IMR-90 (cell line): ENCODE data around the gene PRDM1. TPM values are rescaled to one million over a fixed set of nuclear protein-coding genes. Genes with fewer than 3 reads are reported as not detected.
A peak's percentile ranks its signal among the peaks of the same experiment; 100 is the strongest.

ENCODE experiments used
- ATAC-seq: fragments of 200-7000 bp; cut with Tn5 transposase; 2 replicates; pipeline ENCODE4 v1.9.1; 2020; ENCODE audit warnings: low read depth, mild to moderate bottlenecking, moderate library complexity
- BruUV-seq: library from RNA; stranded (reverse); fragments of 400-500 nt; replicated peaks from 2 replicates; lab custom pipeline; 2021; lab: Mats Ljungman, UMichigan
- CTCF ChIA-PET: fragments of 300-600 bp; formaldehyde crosslinking; extraction: SDS; loops from one replicate; lab custom pipeline; 2021; ENCODE audit warnings: antibody characterized with exemption; lab: Yijun Ruan, JAX
- POLR2A ChIA-PET: fragments of 300-600 bp; sonication (Branson Sonifier 250); formaldehyde crosslinking; loops from one replicate; lab custom pipeline; 2022; ENCODE audit warnings: antibody characterized with exemption; ENCODE audit not compliant: unreplicated experiment; lab: Charles Lee
- DNase-seq: peaks from one replicate; pipeline ENCODE4 v3.0.0; 2013
- H2AFZ ChIP-seq: replicated peaks from 2 replicates; pipeline ENCODE3; 2013; ENCODE audit warnings: low read length, mild to moderate bottlenecking; ENCODE audit not compliant: poor library complexity
- H2AK5ac ChIP-seq: 2 replicates; pipeline ENCODE4 v1.6.1; 2013; ENCODE audit warnings: low read depth, low read length, inconsistent platforms
- H2AK9ac ChIP-seq: replicated peaks from 2 replicates; pipeline ENCODE3; 2013; ENCODE audit warnings: mild to moderate bottlenecking, low read depth, low read length, moderate library complexity; ENCODE audit not compliant: poor library complexity
- H2BK120ac ChIP-seq: 2 replicates; pipeline ENCODE4 v1.6.1; 2013; ENCODE audit warnings: low read depth, low read length, inconsistent platforms
- H2BK15ac ChIP-seq: 3 replicates; pipeline ENCODE4 v1.6.1; 2013; ENCODE audit warnings: low read depth, low read length, inconsistent platforms
- H2BK20ac ChIP-seq: 2 replicates; pipeline ENCODE4 v1.6.1; 2013; ENCODE audit warnings: low read depth, mild to moderate bottlenecking, inconsistent platforms, low read length, moderate library complexity
- H2BK5ac ChIP-seq: 2 replicates; pipeline ENCODE4 v1.6.1; 2013; ENCODE audit warnings: mild to moderate bottlenecking, low read depth, low read length, inconsistent platforms; ENCODE audit not compliant: poor library complexity, severe bottlenecking
- H3K14ac ChIP-seq: replicated peaks from 2 replicates; pipeline ENCODE4 v1.6.1; 2013; ENCODE audit warnings: low read depth, low read length, inconsistent platforms
- H3K18ac ChIP-seq: 2 replicates; pipeline ENCODE4 v1.6.1; 2013; ENCODE audit warnings: low read depth, low read length, control low read depth
- H3K23ac ChIP-seq: 2 replicates; pipeline ENCODE4 v1.6.1; 2013; ENCODE audit warnings: low read depth, low read length, inconsistent platforms
- H3K27ac ChIP-seq: 2 replicates; pipeline ENCODE4 v1.5.1; 2013; ENCODE audit warnings: mild to moderate bottlenecking, control low read depth, low read length; ENCODE audit not compliant: insufficient read depth
- H3K27me3 ChIP-seq: 2 replicates; pipeline ENCODE4 v1.6.1; 2013; ENCODE audit warnings: low read length; ENCODE audit not compliant: control insufficient read depth, insufficient read depth
- H3K36me3 ChIP-seq: 2 replicates; pipeline ENCODE4 v1.6.1; 2013; ENCODE audit warnings: low read length, mixed read lengths; ENCODE audit not compliant: control insufficient read depth, insufficient read depth
- H3K4ac ChIP-seq: 2 replicates; pipeline ENCODE4 v1.6.1; 2013; ENCODE audit warnings: low read depth, low read length, inconsistent platforms
- H3K4me1 ChIP-seq: 2 replicates; pipeline ENCODE4 v1.6.1; 2013; ENCODE audit warnings: low read length, mixed read lengths; ENCODE audit not compliant: control insufficient read depth, insufficient read depth
- H3K4me2 ChIP-seq: 2 replicates; pipeline ENCODE4 v1.6.1; 2013; ENCODE audit warnings: low read depth, mild to moderate bottlenecking, control low read depth, low read length, moderate library complexity
- H3K4me3 ChIP-seq: 2 replicates; pipeline ENCODE4 v1.5.1; 2013; ENCODE audit warnings: low read depth, mild to moderate bottlenecking, control low read depth, low read length, moderate library complexity; ENCODE audit not compliant: insufficient read depth
- H3K56ac ChIP-seq: 2 replicates; pipeline ENCODE4 v1.6.1; 2013; ENCODE audit warnings: low read length, inconsistent platforms; ENCODE audit not compliant: insufficient read depth; ENCODE audit errors: extremely low read depth
- H3K79me1 ChIP-seq, 2 experiments: 2 replicates each; pipeline ENCODE4 v1.6.1; 2013; ENCODE audit warnings: low read length in 2 of 2, inconsistent platforms in 1 of 2, low read depth in 1 of 2
- H3K9ac ChIP-seq: 2 replicates; pipeline ENCODE4 v1.6.1; 2013; ENCODE audit warnings: low read depth, low read length, control low read depth
- H3K9me1 ChIP-seq: 2 replicates; pipeline ENCODE4 v1.6.1; 2013; ENCODE audit warnings: low read length, inconsistent platforms; ENCODE audit not compliant: insufficient read depth
- H3K9me3 ChIP-seq: 2 replicates; pipeline ENCODE4 v1.6.1; 2013; ENCODE audit warnings: low read length; ENCODE audit not compliant: control insufficient read depth, insufficient read depth
- H4K20me1 ChIP-seq: 2 replicates; pipeline ENCODE4 v1.6.1; 2013; ENCODE audit warnings: low read length, inconsistent platforms; ENCODE audit not compliant: insufficient read depth
- H4K5ac ChIP-seq: 2 replicates; pipeline ENCODE4 v1.6.1; 2013; ENCODE audit warnings: mild to moderate bottlenecking, low read depth, low read length, control low read depth
- H4K8ac ChIP-seq, 2 experiments: 2 replicates each; pipeline ENCODE4 v1.6.1; 2013; ENCODE audit warnings: low read depth in 2 of 2, low read length in 2 of 2, control low read depth in 1 of 2, inconsistent platforms in 1 of 2
- H4K91ac ChIP-seq: 2 replicates; pipeline ENCODE4 v1.6.1; 2013; ENCODE audit warnings: low read depth, low read length, inconsistent platforms; ENCODE audit not compliant: insufficient read depth
- CEBPB ChIP-seq: IDR thresholded peaks from 2 replicates; pipeline ENCODE4 v1.6.1; 2012; ENCODE audit warnings: low read depth, low read length, improper control_type of control experiment
- WGBS, 2 experiments: methylation state at CpG; one replicate each; pipeline versions ENCODE4 v1.1.5 to v1.1.7; 2013; ENCODE audit warnings: missing lambda C conversion rate in 2 of 2; ENCODE audit not compliant: insufficient read length in 1 of 2; ENCODE audit errors: extremely low coverage in 2 of 2; 5-methylcytosine and 5-hydroxymethylcytosine counted together
- dilution Hi-C: fragments of 300-500 bp; cut with HindIII; formaldehyde crosslinking; loops from one replicate; pipeline ENCODE4 v1.14.3; 2018; ENCODE audit warnings: low sequenced_read_pairs; ENCODE audit not compliant: unreplicated experiment
- in situ Hi-C: fragments of 300-500 bp; cut with MboI; formaldehyde crosslinking; loops from 3 replicates; pipeline ENCODE4 v1.14.3; 2019; ENCODE audit warnings: low sequenced_read_pairs, inconsistent platforms, mixed read lengths
- intact Hi-C: fragments of 100-400 bp; cut with micrococcal nuclease; formaldehyde crosslinking; loops from 2 replicates; pipeline ENCODE4 v1.10.0; 2022
- polyA plus RNA-seq, 3 experiments: library from polyadenylated mRNA; depleted of rRNA; stranded (reverse); fragments of >200 nt; gene quantifications; 2 replicates each; pipeline ENCODE4 v1.2.3, GENCODE V29; 2012; ENCODE audit warnings: low replicate concordance in 1 of 3
- total RNA-seq: library from RNA; depleted of rRNA; stranded (reverse); fragments of >200 nt; gene quantifications from 2 replicates; pipeline ENCODE4 v1.2.3, GENCODE V29; 2012
- TF ChIP-seq, protein P1 (sequence below): conservative IDR thresholded peaks from 2 replicates; pipeline ENCODE4 v1.5.1; 2012; ENCODE audit warnings: mild to moderate bottlenecking, low read depth, low read length, improper control_type of control experiment

Gene PRDM1
- total and polyA plus RNA-seq, 2 of the 4 experiments (the other 2 are of a cell fraction): 2.3 to 3.0 TPM

DNA sequence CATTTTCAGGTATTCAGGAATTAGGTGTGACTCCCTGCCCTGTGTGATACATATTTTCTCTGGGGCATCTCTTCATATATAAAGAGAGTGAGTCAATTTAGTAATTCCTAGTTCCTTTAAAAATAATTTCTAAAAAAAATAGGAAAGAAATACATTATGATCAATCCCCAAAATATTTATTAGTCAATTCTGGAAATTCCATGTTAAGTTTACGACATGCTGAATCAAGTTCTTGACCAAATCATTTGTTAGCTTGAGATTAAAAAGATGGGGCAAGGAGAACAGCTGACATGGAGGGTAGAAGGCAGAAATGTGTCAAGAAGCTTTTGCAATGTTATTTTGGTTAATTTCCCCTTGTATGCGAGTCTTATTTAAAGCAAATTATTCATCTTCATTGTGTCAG lies 22.7 kb upstream of the PRDM1 start:
- in situ Hi-C loops (no loop called here), dilution Hi-C loops (no loop called here), intact Hi-C loops (no loop called here)
- Histone ChIP-seq H3K9ac (no peak overlapping the region), H3K9me3 (no peaks in the 10 kb centered on the region), H2BK5ac (peak overlapping the region; percentile 61), H4K8ac (peak overlapping the region in 1 of 2 experiments; percentile 40; a peak in 1 of 4 replicates), H3K18ac (peak overlapping the region; percentile 45; the same call in 1 of the 2 replicates), H3K27me3 (no peaks in the 10 kb centered on the region), H2AFZ (no peak overlapping the region), H3K56ac (no peak overlapping the region), H2BK15ac (0 out of 3 replicates have a peak overlapping the region, but pooled peaks have one; percentile 70), H2AK9ac (no peak overlapping the region), H3K23ac (peak overlapping the region; percentile 71; the same call in 1 of the 2 replicates), H3K4me3 (no peak overlapping the region), H4K91ac (no peak overlapping the region), H2BK20ac (peak overlapping the region; percentile 51; the same call in 1 of the 2 replicates), H4K5ac (peak overlapping the region; percentile 11; the same call in 1 of the 2 replicates), H4K20me1 (no peaks in the 10 kb centered on the region), H3K4ac (peak overlapping the region; percentile 85; the same call in 1 of the 2 replicates), H3K4me1 (peaks cover 4% of the 10 kb centered on the region; the same call in 1 of the 2 replicates), H3K79me1 (no peaks in the 10 kb centered on the region), H3K14ac (peak overlapping the region; percentile 69), H2BK120ac (peak overlapping the region; percentile 46; the same call in 1 of the 2 replicates), H3K36me3 (no peaks in the 10 kb centered on the region), H3K27ac (no peak overlapping the region), H3K4me2 (no peak overlapping the region), H2AK5ac (no peak overlapping the region; the same call in 1 of the 2 replicates), H3K9me1 (peaks cover 8% of the 10 kb centered on the region; the same call in 1 of the 2 replicates)
- peak; percentile 60; the same call in 1 of the 2 replicates for TF ChIP-seq CEBPB
- TF ChIP-seq, protein P1, sequence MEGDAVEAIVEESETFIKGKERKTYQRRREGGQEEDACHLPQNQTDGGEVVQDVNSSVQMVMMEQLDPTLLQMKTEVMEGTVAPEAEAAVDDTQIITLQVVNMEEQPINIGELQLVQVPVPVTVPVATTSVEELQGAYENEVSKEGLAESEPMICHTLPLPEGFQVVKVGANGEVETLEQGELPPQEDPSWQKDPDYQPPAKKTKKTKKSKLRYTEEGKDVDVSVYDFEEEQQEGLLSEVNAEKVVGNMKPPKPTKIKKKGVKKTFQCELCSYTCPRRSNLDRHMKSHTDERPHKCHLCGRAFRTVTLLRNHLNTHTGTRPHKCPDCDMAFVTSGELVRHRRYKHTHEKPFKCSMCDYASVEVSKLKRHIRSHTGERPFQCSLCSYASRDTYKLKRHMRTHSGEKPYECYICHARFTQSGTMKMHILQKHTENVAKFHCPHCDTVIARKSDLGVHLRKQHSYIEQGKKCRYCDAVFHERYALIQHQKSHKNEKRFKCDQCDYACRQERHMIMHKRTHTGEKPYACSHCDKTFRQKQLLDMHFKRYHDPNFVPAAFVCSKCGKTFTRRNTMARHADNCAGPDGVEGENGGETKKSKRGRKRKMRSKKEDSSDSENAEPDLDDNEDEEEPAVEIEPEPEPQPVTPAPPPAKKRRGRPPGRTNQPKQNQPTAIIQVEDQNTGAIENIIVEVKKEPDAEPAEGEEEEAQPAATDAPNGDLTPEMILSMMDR: no peak
- ChIA-PET CTCF (interaction anchor here (1.0 kb wide), 1 partner anchor 17 kb away, joined by 3 read pairs; no protein-coding TSS in a partner anchor), POLR2A (no interaction called here)
- no TSS peak for BruUV-seq
- WGBS, 2 experiments: no CpG with 5 or more reads among the region's 2 CpGs
- DNase-seq: peak; percentile 73
- ATAC-seq: no peak
